Endodermal cell (in vitro differentiated cells): Measurements from ENCODE around the gene EHD2. TPM values are rescaled to one million over a fixed set of nuclear protein-coding genes. Genes with fewer than 3 reads are reported as not detected.
A peak's percentile ranks its signal among the peaks of the same experiment; 100 is the strongest.

Source experiments
- DNase-seq: peaks from one replicate; pipeline ENCODE4 v3.0.0-alpha.2; 2017
- H3K27ac ChIP-seq: 2 replicates; pipeline ENCODE4 v1.5.1; 2013; ENCODE audit warnings: mild to moderate bottlenecking, low read depth, low read length, moderate library complexity
- H3K27me3 ChIP-seq: 2 replicates; pipeline ENCODE4 v1.6.1; 2013; ENCODE audit warnings: mild to moderate bottlenecking, low read length, moderate library complexity; ENCODE audit not compliant: insufficient read depth, control insufficient read depth, poor library complexity, severe bottlenecking
- H3K36me3 ChIP-seq: 2 replicates; pipeline ENCODE4 v1.7.0; 2013; ENCODE audit warnings: mild to moderate bottlenecking, low read length, moderate library complexity; ENCODE audit not compliant: control insufficient read depth, insufficient read depth
- H3K4me1 ChIP-seq: one replicate; pipeline ENCODE4 v1.7.0; 2013; ENCODE audit warnings: low read length; ENCODE audit not compliant: control insufficient read depth, insufficient read depth
- H3K4me3 ChIP-seq: 2 replicates; pipeline ENCODE4 v1.5.1; 2013; ENCODE audit warnings: mild to moderate bottlenecking, low read length, moderate library complexity
- H3K9ac ChIP-seq: 2 replicates; pipeline ENCODE4 v1.6.1; 2013; ENCODE audit warnings: mild to moderate bottlenecking, low read length, moderate library complexity; ENCODE audit not compliant: poor library complexity, severe bottlenecking; ENCODE audit errors: extremely low read depth
- H3K9me3 ChIP-seq: 2 replicates; pipeline ENCODE4 v1.6.1; 2013; ENCODE audit warnings: mild to moderate bottlenecking, low read length, moderate library complexity; ENCODE audit not compliant: control insufficient read depth
- H3K27ac Mint-ChIP-seq: 2 replicates; pipeline ENCODE4 v1.8.0; 2020; ENCODE audit warnings: mixed read lengths
- H3K27me3 Mint-ChIP-seq: 2 replicates; pipeline ENCODE4 v1.8.0; 2021; ENCODE audit warnings: mild to moderate bottlenecking, mixed read lengths; ENCODE audit not compliant: insufficient read depth
- H3K36me3 Mint-ChIP-seq: 2 replicates; pipeline ENCODE4 v1.8.0; 2020; ENCODE audit warnings: low read depth, mixed read lengths
- H3K4me1 Mint-ChIP-seq: 2 replicates; pipeline ENCODE4 v1.8.0; 2020; ENCODE audit warnings: mixed read lengths
- H3K4me3 Mint-ChIP-seq: 2 replicates; pipeline ENCODE4 v1.8.0; 2020; ENCODE audit warnings: mild to moderate bottlenecking, moderate library complexity, mixed read lengths
- H3K9me3 Mint-ChIP-seq: 2 replicates; pipeline ENCODE4 v1.8.0; 2020; ENCODE audit warnings: mild to moderate bottlenecking, mixed read lengths
- CTCF ChIP-seq: fragments of 200-600 bp; sonication (generic); conservative IDR thresholded peaks from 2 replicates; pipeline ENCODE4 v1.5.0; 2021; ENCODE audit warnings: antibody characterized with exemption, mild to moderate bottlenecking
- WGBS, 2 experiments: methylation state at CpG; one replicate each; pipeline versions ENCODE4 v1.1.5 to v1.1.7; 2013; ENCODE audit warnings: missing lambda C conversion rate in 2 of 2, mixed read lengths in 1 of 2; ENCODE audit not compliant: insufficient coverage in 1 of 2, insufficient read length in 1 of 2; 5-methylcytosine and 5-hydroxymethylcytosine counted together
- total RNA-seq, 2 donors: library from RNA; stranded (reverse); fragmentation: NEBNext Ultra II Directional in 1 of 2; extraction: Animal tissue kit (Norgen Biotek cat#: 25700) in 1 of 2; gene quantifications; 2 replicates in 1 of 2; 3 replicates in 1 of 2; pipeline ENCODE4 v1.2.1, GENCODE V29; 2021

Gene EHD2
- total RNA-seq, 2 donors from 2014 or later = 5.5 to 8.4 TPM

- WGBS, 2 experiments = 25 to 33% methylated on average over 5 to 9 of the region's 10 CpGs
- H3K27ac ChIP-seq = no peak overlapping the region
- Mint-ChIP-seq H3K4me3 (peak overlapping the region; percentile 30), H3K4me1 (peaks cover 2% of the 10 kb centered on the region), H3K9me3 (peaks cover 8% of the 10 kb centered on the region), H3K36me3 (peaks cover 7% of the 10 kb centered on the region), H3K27ac (peak overlapping the region; percentile 92), H3K27me3 (no peaks in the 10 kb centered on the region)
- H3K9me3 ChIP-seq = no peaks in the 10 kb centered on the region
- no peaks in the 10 kb centered on the region for H3K27me3 ChIP-seq
- peak overlapping the region; percentile 26 for H3K9ac ChIP-seq
- TF ChIP-seq CTCF = peak; percentile 93
- no peak overlapping the region for H3K4me3 ChIP-seq
- DNase-seq = peak; percentile 100
- H3K4me1 ChIP-seq = no peaks in the 10 kb centered on the region
- H3K36me3 ChIP-seq = peaks cover 7% of the 10 kb centered on the region
Observed at GRCh38 chr19:47790398-47790814, 77.2 kb downstream of the EHD2 start.

GRCh38 chr19:47792616-47793015, 79.4 kb downstream of the EHD2 start:
- DNase-seq = no peak
- Histone ChIP-seq H3K27ac (no peak overlapping the region), H3K36me3 (no peaks in the 10 kb centered on the region), H3K27me3 (no peaks in the 10 kb centered on the region), H3K4me1 (no peaks in the 10 kb centered on the region), H3K9ac (no peak overlapping the region), H3K9me3 (no peaks in the 10 kb centered on the region), H3K4me3 (no peak overlapping the region)
- no peak for TF ChIP-seq CTCF
- peaks cover 1% of the 10 kb centered on the region for H3K36me3 Mint-ChIP-seq
- H3K4me3 Mint-ChIP-seq = no peak overlapping the region
- peaks cover 2% of the 10 kb centered on the region for H3K4me1 Mint-ChIP-seq
- H3K27ac Mint-ChIP-seq = no peak overlapping the region
- peaks cover 8% of the 10 kb centered on the region for H3K9me3 Mint-ChIP-seq
- peaks cover under 1% of the 10 kb centered on the region for H3K27me3 Mint-ChIP-seq
- 80 to 90% methylated on average over 1 of the region's 1 CpG for WGBS, 2 experiments

Other genes starting within 250 kb of the EHD2 start
- 1 to 10 TPM; 2.5 to 3.6 TPM for gene SLC8A2, start 241.5 kb upstream of the EHD2 start, total RNA-seq
- 10 to 100 TPM; 14.7 to 22.9 TPM for gene KPTN, start 229.2 kb upstream of the EHD2 start, total RNA-seq
- gene NAPA, start 198.4 kb upstream of the EHD2 start, total RNA-seq = 10 to 100 TPM; 66.0 to 73.9 TPM
- not detected for gene ZNF541, start 140.3 kb upstream of the EHD2 start, total RNA-seq
- 10 to 100 TPM; 30.0 to 30.1 TPM for gene BICRA, start 104.3 kb upstream of the EHD2 start, total RNA-seq
- gene NOP53, start 32.1 kb downstream of the EHD2 start, total RNA-seq = 100 to 1,000 TPM; 190 to 258 TPM
- gene SELENOW, start 65.3 kb downstream of the EHD2 start, total RNA-seq = 100 to 1,000 TPM; 404 to 410 TPM
- gene TPRX1, start 91.1 kb downstream of the EHD2 start, total RNA-seq = not detected
- gene CRX, start 108.5 kb downstream of the EHD2 start, total RNA-seq = under 1 TPM; 0.44 to 0.66 TPM
- not detected for gene TPRX2, start 145.8 kb downstream of the EHD2 start, total RNA-seq
- gene SULT2A1, start 172.9 kb downstream of the EHD2 start, total RNA-seq = under 1 TPM in 1 of 2 donors, not detected in 1; 0.18 TPM